ENCODE results near the gene RXRA. TPM values are rescaled to one million over a fixed set of nuclear protein-coding genes. Genes with fewer than 3 reads are reported as not detected.

RXRA gene
- polyA plus RNA-seq, 3 donors, result 33.6 to 42.2 (median 33.9) TPM

DNA sequence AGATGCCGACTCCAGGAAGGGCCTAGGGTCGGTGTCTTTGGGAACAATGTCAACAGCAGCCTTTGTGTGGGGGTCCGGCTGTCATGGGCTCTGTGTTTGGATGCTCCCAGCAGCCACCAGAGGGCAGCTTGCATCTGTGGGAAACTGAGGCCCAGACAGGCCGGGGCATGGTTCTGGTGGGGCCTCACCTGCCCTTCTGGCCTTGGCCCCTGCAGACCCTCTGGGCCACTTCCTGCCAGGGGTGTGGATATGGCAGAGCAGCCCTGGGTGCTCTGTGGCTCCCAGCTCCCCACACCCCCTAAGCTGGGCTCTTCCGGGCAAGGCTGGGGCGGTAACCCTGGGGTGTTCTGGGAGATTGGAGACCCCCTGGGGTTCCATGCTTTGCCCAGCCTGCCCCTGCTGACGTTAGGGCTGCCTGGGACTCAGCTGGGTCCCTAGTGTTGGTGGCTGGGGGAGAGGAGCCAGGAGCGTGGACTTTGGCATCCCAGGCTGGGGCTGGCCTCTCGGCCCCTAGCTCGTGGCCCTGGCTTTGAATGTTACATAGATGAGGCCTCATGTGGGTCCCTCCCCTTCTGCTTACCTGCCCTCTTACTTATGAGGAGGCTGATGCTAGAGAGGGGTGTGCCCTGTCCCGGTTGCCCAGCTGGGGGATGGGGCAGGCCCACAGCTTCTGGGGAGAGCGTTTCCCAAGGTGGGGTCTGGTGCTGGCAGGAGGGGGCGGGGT, 38.3 kb downstream of the RXRA start:
- DNase-seq (ENCODE audit: low read depth in 3 of 3, low spot score in 2 of 3), result no peak

DNA sequence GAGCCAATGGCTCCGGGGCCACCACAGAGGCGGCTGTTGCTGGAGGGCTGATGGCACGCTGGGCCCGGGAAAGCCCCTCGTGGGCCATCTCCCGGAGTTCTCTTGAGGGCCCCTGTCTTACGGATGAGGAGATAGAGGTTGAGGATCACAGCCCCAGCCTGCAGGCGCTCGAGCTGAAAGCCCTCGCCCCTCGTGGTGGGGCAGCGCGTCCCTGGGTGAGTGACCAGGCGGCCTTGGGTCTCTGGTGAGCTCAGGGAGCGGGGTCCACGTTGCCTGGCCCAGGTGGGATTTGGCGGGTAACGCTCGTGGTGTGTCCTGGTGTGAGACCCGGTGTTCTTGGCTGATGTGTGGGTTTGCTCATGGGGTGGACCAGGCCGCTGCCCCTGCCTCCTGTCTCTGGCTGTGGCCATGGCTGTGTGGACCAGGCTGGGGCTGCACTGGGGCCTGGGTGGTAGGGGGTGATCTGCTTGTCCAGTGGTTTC, 38.9 kb downstream of the RXRA start:
- no peak for DNase-seq (ENCODE audit: low read depth in 3 of 3, low spot score in 2 of 3)

DNA sequence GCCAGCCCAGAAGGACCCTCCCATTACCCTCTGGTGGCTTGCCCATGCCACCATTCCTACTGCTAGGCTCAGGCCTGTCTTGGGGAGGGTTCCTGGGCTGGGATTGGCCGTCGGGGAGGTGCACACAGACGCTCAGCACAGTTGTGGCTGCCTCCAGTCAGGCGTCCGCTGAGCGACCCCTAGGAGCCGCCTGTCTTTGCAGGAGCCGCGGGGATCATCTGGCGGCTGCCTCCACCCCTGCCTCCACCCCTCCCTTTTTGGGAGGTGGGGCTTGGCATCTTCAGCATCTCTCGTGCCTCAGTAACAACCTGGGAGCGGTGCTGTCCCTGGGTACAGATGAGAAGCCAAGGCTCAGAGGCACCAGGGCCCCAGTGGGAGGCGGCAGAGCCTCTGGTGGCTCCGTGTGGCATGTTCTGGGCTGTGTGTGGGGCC, 39.6 kb downstream of the RXRA start:
- DNase-seq (ENCODE audit: low read depth in 3 of 3, low spot score in 2 of 3), result no peak

DNA sequence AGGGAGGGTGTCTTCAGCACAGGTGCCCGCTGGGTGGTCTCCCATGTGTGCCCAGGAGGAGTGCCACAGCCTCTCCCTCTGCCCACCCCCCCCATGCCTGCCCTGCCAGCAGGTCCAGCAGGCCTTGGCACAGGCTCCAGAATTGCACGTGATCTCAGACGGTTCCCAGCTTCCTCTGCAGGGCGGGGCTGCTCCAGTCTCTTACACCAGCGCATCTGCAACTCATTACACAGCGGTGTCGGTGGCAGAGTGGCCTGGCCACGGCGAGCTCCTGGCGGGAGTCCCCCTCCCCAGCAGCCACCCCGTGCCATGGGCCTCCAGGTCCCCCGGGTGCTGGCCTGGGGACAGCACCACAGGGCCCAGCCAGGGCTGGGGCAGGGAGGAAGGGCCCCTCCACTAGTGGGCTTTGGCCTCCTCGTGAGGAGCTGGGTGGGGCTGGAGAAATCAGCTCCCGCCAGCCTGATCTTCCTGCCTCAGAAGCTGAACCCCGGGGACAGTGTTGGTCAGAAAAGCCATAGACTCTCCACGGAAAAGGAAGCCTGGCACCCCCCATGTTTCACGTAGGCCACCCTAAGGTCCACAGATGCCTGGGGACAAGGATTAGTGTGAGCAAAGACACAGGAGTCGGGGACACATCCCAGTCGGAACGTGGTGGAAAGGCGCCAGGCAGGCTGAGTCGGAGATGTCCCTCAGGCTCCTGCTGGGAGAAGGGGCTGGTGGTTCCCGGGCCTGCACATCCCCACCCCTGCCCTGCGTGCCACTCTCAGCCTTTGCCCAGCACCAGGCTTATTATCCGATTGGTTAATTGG, 40.2 kb downstream of the RXRA start:
- DNase-seq (ENCODE audit: low read depth in 3 of 3, low spot score in 2 of 3), result no peak

GRCh38 chr9:134367061-134367460, 40.8 kb downstream of the RXRA start:
- DNase-seq (ENCODE audit: low read depth in 3 of 3, low spot score in 2 of 3), result no peak

GRCh38 chr9:134367791-134368490, 41.7 kb downstream of the RXRA start:
- DNase-seq (ENCODE audit: low read depth in 3 of 3, low spot score in 2 of 3), result no peak

GRCh38 chr9:134368571-134368970, 42.3 kb downstream of the RXRA start:
- no peak for DNase-seq (ENCODE audit: low read depth in 3 of 3, low spot score in 2 of 3)

DNA sequence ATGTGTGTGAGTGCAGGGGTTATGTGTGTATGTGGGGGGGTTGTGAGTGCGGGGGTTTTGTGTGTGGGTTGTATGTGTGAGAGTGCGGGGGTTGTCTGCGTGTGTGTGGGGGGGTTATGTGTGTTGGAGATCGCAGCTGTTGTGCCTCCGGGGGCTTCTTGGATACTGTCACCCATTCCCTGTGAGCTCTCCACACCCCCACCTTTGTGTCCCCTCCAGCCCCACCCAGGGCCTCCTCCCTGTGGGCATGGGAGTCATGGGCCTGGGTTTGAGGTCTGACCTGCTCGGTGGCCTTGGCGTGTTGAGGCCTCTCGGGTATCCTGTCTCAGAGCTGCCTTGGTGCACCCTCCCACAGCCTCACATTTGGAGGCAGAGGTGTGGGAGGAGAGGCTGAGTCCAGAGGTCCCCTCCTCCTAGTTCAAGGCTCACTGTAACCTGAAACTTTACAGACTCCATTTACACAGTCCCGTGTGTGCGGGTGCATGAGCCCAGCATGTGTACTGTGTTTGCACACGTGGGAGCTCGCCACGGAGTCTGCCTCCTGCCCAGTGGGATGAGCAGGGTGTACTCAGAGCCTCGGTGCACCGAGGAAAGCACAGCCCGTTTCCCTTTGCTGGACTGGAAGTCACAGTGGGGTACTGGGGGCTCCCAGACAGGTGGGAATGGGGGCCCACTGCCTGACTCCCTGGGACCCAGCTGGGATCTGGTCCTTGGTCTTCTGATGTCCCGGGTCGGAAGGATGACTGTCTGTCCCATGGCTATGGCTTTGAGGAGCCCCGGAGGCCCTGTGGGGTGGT, 43.4 kb downstream of the RXRA start:
- no peak for DNase-seq (ENCODE audit: low read depth in 3 of 3, low spot score in 2 of 3)

DNA sequence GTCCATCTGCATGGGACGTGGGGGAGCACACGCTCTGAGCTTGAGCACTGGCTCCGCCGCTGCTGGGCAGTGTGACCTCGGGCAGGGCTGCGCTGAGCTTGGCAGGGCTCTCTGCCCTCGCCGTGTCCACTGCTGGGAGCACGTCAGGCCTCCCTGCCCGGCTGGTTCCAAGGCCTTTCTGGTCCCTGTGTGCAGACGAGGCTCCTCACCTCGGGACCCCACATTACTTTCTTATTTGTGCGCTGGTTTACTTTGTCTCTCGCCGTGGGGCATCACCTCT, 43.9 kb downstream of the RXRA start:
- DNase-seq (ENCODE audit: low read depth in 3 of 3, low spot score in 2 of 3), result no peak

- no peak for DNase-seq (ENCODE audit: low read depth in 3 of 3, low spot score in 2 of 3)
Measured at GRCh38 chr9:134370638-134371037, 44.4 kb downstream of the RXRA start.

DNA sequence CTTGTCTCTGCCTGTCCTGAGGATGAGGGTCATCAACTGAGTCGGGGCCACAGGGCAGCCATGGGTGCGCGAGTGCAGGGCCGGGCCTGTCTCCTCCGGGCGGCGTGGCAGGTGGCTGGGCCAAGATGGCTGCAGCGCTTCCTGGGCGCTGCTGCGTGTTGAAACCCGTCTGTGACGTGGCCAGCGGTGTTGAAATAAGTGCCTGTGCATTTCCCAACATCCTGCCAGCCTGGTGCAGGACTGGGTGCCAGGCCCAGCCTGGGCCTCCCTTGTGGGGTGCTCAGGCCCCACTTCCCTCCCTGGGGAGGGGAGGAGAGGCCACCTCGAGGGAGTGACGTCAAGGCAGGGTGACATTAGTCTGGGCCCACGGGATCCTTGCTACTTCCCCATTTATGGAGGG, 45.5 kb downstream of the RXRA start:
- no peak for DNase-seq (ENCODE audit: low read depth in 3 of 3, low spot score in 2 of 3)

DNA sequence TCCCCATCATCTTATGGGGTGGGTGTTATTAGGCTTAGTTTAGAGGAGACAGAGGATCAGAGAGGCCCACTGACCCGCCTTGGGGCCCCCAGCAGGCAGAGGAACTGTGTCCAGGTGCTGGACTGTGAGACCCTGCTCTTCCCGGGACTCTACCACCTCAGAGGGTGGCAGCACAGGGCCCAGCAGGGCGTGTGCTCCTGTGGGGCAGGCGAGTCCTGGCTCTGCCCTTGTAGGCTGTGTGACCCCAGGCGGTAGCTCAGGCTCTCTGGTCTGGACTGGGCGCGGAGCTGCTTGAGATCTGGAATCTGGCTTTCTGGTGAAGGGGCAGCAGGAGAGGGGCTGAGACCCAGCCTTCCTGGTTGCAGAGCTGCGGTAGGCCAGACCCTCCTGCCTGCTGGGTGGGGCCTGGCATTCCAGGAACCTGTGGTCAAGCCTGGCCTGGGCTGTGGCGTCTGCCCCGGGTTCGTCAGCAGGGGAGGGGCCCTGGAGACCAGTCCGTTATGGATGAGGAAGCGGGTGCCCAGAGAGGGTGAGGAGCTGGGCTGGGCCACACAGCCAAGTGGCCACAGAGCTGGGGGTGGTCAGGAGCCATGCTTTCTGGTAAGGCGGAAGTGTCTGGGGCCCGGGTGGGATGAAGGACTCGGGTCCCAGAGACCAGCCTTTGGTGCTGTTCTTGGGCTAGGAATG, 46.5 kb downstream of the RXRA start:
- DNase-seq (ENCODE audit: low read depth in 3 of 3, low spot score in 2 of 3), result no peak

- DNase-seq (ENCODE audit: low read depth in 3 of 3, low spot score in 2 of 3), result no peak
Measured at GRCh38 chr9:134373269-134373668, 47.0 kb downstream of the RXRA start.

DNA sequence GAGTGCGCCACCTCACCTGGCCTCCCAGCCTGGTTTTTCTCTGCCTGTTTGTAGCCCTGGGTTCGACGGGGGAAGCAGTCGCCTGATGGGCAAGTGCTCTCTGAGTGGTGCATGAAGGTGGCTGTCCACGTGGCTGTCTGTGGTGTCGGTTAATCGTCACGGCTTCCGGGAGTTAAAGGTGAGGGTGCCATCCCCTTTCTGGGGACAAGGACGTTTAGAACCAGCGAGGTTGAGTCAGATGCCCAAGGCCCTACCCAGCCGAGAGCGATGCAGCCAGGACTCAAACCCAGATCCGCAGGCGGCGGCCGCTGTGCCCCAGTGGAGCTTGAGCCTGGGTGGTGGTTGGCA, 47.7 kb downstream of the RXRA start:
- no peak for DNase-seq (ENCODE audit: low read depth in 3 of 3, low spot score in 2 of 3)

DNA sequence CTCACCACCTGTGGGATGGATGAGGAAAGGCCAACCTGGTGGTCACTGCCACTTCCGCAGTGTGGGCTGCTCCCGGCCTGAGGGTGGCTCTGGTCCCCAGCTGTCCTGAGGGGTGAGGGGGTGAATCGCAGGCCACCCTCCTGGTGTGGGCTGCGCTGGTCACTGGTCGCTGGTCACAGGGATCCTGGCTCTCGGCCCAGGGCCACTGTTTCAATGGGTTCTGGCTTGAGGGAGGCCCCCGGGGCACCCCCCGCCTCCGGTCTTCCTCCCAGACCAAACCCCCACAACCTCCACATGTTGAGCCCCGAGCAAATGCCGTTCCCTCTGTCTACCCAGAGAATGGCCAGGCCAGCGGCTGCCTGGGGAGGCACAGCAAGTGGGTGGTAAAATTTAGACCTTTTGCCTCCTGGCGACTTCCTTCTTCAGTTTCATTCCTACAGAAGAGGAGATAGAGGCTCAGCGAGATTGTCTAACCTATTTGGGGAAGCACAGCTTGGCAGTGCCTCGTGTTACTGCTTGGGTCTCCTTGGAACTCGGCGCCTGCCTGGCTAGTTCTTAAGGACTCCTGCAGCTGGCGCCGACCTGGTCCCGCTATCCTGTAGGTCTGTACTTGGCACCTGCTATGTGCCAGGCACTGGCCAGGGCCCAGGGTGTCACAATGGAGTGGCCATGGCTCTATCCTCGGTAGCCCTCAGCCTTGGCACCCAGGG, 48.2 kb downstream of the RXRA start:
- no peak for DNase-seq (ENCODE audit: low read depth in 3 of 3, low spot score in 2 of 3)

DNA sequence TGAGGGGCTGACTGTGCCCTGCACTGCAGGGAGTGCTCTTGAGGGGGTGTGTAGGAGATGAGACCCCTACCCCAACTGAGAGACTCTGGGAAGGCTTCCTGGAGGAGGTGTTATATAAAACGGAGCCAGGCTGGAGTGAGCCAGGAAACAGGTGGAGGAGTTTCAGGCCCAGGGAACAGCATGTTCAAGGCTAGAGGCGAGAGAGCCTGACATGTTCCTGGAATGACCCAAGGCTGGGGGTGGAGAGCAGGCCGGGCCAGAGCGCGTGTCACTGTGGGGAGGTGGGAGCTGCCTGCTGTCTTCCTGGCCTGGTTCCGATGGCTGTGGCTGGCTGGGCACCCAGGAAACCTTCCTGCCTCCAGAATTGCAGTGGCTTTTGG, 48.7 kb downstream of the RXRA start:
- DNase-seq (ENCODE audit: low read depth in 3 of 3, low spot score in 2 of 3), result no peak

GRCh38 chr9:134375430-134376385, 49.5 kb downstream of the RXRA start:
- DNase-seq (ENCODE audit: low read depth in 3 of 3, low spot score in 2 of 3), result peak in 1 of 3 donors; percentile 42

- no peak for DNase-seq (ENCODE audit: low read depth in 3 of 3, low spot score in 2 of 3)
Measured at GRCh38 chr9:134376386-134377142, 50.3 kb downstream of the RXRA start.

Measured in right renal cortex interstitium (tissue), 3 donors.